ENCODE results near the gene GGT7.
"Not testable (repeated sequence)": the region's sequence is repeated elsewhere in the genome, so short reads cannot be mapped to it uniquely, and the experiment has no call there.

The GGT7 gene

GRCh38 chr20:34872622-34873224, at the start of gene GGT7:
GGT7 (minus strand) TSS chr20:34872856; CDS start chr20:34872815, 41 bp downstream.
- DNase-seq (ENCODE audit: low spot score), result peak; percentile 90

- DNase-seq (ENCODE audit: low spot score), result no peak
Observed at GRCh38 chr20:34921436-34921835, 48.8 kb upstream of the GGT7 start.

DNA sequence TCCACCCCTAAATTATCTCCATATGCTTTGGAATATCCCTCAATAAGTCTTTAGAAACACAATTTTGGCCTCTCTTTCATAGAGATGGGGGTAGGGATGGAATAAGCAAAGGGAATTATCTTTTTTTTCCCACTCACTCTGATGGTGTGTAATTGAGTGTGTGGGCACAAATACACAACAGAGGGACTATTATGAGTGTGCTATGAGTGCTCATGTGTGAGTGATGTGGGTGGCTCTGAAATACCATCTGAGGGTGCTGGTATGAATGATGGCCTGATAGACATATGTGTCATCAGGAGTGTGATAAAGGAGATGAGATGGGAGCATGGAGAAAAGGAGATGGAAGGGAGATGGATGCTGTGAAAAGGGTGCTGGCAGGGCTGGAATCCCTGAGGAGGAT, 47.4 kb upstream of the GGT7 start:
- DNase-seq (ENCODE audit: low spot score), result no peak

GRCh38 chr20:34916774-34917354, 44.2 kb upstream of the GGT7 start:
- DNase-seq (ENCODE audit: low spot score), result no peak

DNA sequence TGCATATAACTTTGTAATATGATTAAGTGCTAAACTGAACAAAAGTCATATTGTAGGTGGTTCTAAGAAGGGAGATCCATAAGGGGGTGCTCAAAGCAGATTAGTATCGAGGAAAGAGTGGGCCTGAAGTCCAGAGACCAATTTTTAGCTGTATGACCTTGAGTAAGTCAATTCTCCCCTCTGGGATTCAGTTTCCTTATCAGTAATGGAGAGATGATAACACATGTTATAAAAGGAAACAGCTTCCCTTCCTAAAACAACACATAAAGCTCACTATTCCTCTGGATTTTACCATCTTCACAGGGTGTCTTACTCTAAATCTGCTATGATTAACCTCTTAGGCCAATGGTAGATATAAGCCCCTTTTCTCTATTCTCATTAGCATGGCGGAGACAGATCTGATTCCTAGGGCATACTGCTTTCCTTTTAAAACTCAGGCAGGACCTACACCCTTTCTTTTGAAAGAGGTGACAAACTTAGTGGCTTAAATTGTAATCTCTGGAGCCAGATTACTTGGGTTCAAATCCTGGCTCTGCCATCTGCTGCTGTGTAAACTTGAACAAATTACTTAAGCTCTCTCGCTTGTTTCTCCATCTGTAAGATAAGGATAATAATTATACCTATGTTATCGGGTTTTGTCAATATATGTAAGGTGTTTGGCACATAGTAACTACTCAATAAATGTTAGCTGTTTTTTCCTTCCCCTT, 43.2 kb upstream of the GGT7 start:
- DNase-seq (ENCODE audit: low spot score), result no peak

DNA sequence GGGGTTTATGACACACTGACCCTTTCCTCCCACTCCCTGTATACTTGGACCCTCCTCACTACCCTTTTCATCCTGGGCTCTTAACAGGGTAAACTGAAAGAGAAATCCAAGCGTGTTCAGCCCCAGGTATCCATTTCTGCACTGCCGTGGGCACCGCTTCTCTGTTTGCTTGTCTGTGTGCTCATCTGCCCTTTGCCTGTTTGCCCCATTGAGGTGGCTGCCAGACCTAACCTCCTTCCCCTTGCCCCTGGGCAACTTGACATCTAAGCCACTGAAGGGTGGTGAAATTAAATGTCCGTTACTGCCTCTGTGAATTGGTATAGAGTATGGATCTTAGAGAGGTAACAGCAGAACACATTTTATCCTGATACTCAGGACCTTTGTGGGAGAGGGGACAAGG, 42.5 kb upstream of the GGT7 start:
- DNase-seq (ENCODE audit: low spot score), result no peak

DNA sequence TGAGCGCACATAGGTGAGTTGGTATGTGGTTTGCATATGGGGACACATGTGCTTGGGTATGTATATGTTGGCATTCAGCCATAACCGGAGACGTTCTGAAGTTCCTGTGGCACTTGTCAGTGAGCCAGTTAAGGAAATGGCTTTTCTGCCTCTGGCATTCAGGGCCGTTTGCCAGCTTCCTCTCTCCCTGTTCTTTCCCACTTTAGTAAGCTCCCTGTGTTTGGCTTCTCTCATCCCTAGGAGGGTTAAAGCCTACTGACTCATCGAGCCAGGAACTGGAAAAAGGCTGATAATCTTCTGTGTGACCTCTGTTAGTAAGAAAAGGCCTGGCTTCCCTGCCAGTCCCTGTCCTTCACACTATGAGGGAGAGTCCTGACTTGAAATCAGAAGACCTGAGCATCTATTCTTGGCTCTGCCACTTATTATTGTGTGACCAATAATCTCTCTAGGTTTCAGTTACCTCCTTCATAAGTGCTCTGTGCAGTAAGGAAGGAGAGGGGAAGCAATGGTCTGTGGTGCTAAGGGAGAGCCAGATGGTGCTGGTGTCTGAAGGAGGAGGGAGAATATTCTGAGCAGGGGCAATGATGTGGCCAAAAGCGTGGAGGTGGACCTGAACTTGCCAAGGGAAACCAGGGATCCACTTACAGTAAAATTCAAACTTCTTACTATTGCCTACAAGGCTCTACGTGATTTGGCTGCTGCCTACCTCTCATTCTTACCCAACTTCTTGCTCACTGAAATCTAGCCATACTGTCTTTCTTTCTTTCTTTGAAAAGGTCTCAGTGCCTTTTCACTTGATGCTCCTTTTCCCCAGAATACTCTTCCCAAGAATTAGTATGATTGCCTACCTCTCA, 35.2 kb upstream of the GGT7 start:
- DNase-seq (ENCODE audit: low spot score), result peak; percentile 83

DNA sequence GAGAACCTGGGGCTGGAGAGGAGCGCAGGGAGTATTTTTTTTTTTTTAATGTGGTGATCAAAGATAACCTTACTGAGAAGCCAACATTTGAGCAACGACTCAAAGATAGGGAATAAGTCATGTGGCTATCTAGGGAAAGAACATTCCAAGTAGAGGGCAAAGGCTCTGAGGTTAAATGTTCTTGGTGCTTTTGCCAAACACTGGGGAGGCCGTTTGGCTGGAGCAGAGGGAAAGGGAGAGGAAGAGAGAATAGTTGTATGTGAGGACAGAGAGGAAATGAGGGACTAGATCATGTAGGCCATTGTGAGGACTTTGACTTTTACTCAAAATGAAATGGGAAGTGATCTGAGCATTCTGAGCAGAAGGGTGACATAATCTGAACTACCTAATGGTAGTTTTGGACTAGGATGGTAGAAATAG, 31.6 kb upstream of the GGT7 start:
- DNase-seq (ENCODE audit: low spot score), result no peak

DNA sequence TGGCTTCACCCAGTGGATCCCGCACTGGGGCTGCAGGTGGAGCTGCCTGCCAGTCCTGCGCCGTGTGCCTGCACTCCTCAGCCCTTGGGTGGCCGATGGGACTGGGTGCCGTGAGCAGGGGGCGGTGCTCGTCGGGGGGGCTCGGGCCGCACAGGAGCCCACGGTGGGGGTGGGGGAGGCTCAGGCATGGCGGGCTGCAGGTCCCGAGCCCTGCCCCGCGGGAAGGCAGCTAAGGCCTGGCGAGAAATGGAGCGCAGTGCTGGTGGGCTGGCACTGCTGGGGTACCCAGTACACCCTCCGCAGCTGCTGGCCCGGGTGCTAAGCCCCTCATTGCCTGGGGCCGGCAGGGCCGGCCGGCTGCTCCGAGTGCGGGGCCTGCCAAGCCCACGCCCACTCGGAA, 26.1 kb upstream of the GGT7 start:
- not testable (repeated sequence) for DNase-seq (ENCODE audit: low spot score)

DNA sequence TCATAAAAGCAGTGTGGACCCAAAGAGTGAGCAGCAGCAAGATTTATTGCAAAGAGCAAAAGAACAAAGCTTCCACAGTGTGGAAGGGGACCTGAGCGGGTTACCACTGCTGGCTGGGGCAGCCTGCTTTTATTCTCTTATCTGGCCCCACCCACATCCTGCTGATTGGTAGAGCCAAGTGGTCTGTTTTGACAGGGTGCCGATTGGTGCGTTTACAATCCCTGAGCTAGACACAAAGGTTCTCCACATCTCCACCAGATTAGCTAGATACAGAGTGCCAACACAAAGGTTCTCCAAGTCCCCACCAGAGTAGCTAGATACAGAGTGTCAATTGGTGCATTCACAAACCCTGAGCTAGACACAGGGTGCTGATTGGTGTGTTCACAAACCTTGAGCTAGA, 25.5 kb upstream of the GGT7 start:
- not testable (repeated sequence) for DNase-seq (ENCODE audit: low spot score)

GRCh38 chr20:34896086-34896621, 23.5 kb upstream of the GGT7 start:
- no peak for DNase-seq (ENCODE audit: low spot score)

DNA sequence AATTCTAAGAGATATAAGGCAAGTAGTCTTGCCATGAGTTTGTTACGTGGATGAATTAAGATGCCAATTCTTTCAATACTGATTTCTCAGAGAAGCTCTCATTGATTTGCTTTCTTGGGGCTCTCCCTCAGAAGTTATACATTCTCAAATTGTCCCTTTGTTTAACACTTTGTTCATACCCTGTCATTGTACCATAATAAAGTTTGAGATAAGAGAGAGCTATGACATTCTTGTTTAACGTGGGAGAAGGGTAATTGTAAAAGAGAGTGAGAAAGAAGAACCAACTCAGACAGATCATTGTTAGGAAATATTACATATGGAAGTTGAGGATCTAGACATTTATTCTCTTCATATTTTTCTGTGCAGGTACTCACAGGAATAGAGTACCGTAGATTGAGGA, 22.8 kb upstream of the GGT7 start:
- no peak for DNase-seq (ENCODE audit: low spot score)

GRCh38 chr20:34894723-34895122, 22.1 kb upstream of the GGT7 start:
- DNase-seq (ENCODE audit: low spot score), result no peak

GRCh38 chr20:34892671-34893070, 20.0 kb upstream of the GGT7 start:
- DNase-seq (ENCODE audit: low spot score), result no peak

GRCh38 chr20:34891166-34892062, 18.8 kb upstream of the GGT7 start:
- DNase-seq (ENCODE audit: low spot score), result peak; percentile 59

DNA sequence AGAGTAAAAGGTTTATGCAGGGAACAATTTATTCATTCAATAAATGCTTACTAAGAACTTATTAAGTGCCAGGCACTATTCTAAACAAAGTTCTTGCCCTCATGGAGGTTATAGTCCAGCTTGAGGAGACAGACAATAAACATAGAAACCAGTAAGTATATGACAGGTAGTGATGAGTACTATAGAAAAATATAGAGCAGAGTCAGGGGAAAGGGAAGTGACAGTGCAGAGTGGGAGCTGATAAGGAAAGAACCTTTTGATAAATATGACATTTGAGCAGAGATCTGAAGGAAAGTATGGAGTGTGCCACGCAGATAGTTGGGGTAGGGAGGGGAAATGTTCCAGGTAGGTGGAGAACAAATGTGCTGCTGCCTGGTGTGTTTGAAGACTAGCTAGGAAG, 15.8 kb upstream of the GGT7 start:
- DNase-seq (ENCODE audit: low spot score), result no peak

GRCh38 chr20:34887023-34887422, 14.4 kb upstream of the GGT7 start:
- DNase-seq (ENCODE audit: low spot score), result no peak

- DNase-seq (ENCODE audit: low spot score), result no peak
Observed at GRCh38 chr20:34886122-34886521, 13.5 kb upstream of the GGT7 start.

- no peak for DNase-seq (ENCODE audit: low spot score)
Observed at GRCh38 chr20:34884260-34884659, 11.6 kb upstream of the GGT7 start.

DNA sequence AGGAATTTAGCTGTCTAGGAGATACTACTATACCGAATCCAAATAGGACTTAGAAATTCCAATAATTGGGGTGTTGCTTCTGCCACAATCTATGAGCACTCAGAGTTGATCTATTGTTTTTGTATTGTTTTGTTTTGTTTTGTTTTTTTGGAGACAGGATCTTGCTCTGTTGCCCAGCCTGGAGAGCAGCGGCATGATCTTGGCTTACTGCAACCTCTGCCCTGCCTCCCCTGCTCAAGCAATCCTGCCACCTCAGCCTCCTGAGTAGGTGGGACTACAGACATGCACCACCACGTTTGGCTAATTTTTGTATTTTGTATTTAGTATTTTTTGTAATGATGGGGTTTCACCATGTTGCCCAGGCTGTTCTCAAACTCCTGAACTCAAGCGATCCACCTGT, 11.2 kb upstream of the GGT7 start:
- DNase-seq (ENCODE audit: low spot score), result no peak

- no peak for DNase-seq (ENCODE audit: low spot score)
Observed at GRCh38 chr20:34883087-34883688, 10.5 kb upstream of the GGT7 start.
